Thymus (tissue), 11 donors: Measurements from ENCODE around the gene ZMYND15. TPM values are rescaled to one million over a fixed set of nuclear protein-coding genes. Genes with fewer than 3 reads are reported as not detected.

Experiments used
- DNase-seq, 9 donors: peaks; one replicate each; pipeline ENCODE4 v3.0.0-alpha.2; 2013; ENCODE audit warnings: low spot score in 9 of 9, low read depth in 6 of 9, missing footprints in 1 of 9
- H3K27ac ChIP-seq, 2 donors: one replicate each; pipeline ENCODE4 v1.5.1; 2013; ENCODE audit warnings: control low read depth in 1 of 2, low read depth in 1 of 2, low read length in 1 of 2, mild to moderate bottlenecking in 1 of 2, moderate library complexity in 1 of 2
- H3K27me3 ChIP-seq, 2 donors: one replicate each; pipeline ENCODE4 v1.5.1; 2013; ENCODE audit warnings: low read length in 1 of 2; ENCODE audit not compliant: control insufficient read depth in 2 of 2, insufficient read depth in 1 of 2
- H3K36me3 ChIP-seq, 2 donors: one replicate each; pipeline ENCODE4 v1.5.1; 2013; ENCODE audit warnings: low read length in 1 of 2, mild to moderate bottlenecking in 1 of 2, moderate library complexity in 1 of 2; ENCODE audit not compliant: control insufficient read depth in 2 of 2, insufficient read depth in 2 of 2
- H3K4me1 ChIP-seq, 2 donors: one replicate each; pipeline ENCODE4 v1.5.1; 2013; ENCODE audit warnings: low read length in 2 of 2; ENCODE audit not compliant: control insufficient read depth in 2 of 2, insufficient read depth in 2 of 2
- H3K4me3 ChIP-seq, 2 donors: one replicate each; pipeline ENCODE4 v1.5.1; 2013; ENCODE audit warnings: low read length in 2 of 2, control low read depth in 1 of 2, mild to moderate bottlenecking in 1 of 2
- H3K9me3 ChIP-seq, 2 donors: one replicate each; pipeline ENCODE4 v1.5.1; 2013; ENCODE audit warnings: low read length in 1 of 2, mild to moderate bottlenecking in 1 of 2; ENCODE audit not compliant: control insufficient read depth in 2 of 2, insufficient read depth in 1 of 2
- WGBS: extraction: QIAGEN DNeasy Blood & Tissue Kit; methylation state at CpG from one replicate; pipeline ENCODE4 v1.1.7; 2013; 5-methylcytosine and 5-hydroxymethylcytosine counted together
- polyA plus RNA-seq: library from polyadenylated mRNA; stranded (reverse); fragments of 200-250 nt; gene quantifications from one replicate; pipeline ENCODE4 v1.2.3, GENCODE V29; 2013
- total RNA-seq: library from RNA; stranded (reverse); fragments of 120-200 nt; gene quantifications from one replicate; pipeline ENCODE4 v1.2.4, GENCODE V29; 2013
- donor health status: healthy.

Gene ZMYND15
- total and polyA plus RNA-seq, 2 donors = 0.52 to 3.8 TPM

DNA sequence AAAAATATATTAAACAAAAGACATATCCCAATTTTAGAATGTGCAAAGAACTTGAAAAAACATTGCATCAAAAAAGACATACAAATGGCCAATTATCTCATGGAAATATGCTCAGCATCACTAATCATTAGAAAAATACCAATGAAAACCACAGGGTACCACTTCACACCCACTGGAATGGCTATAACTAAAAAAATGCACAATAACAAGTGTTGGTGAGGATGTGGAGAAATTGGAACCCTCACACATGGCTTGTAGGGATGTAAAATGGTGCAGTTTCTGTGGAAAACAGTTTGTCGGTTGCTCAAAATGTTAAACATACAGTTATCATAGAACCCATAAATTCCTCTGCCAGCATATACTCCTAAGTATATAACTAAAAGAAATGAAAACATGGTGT, 55.5 kb downstream of the ZMYND15 start:
- WGBS = 95% methylated on average over 1 of the region's 1 CpG
- no peak overlapping the region for H3K4me3 ChIP-seq
- peaks cover 9 to 17% of the 10 kb centered on the region in 2 donors for H3K4me1 ChIP-seq
- H3K27me3 ChIP-seq = peaks cover 16 to 31% of the 10 kb centered on the region in 2 donors
- peaks cover 17 to 18% of the 10 kb centered on the region in 2 donors for H3K36me3 ChIP-seq
- H3K27ac ChIP-seq = no peak overlapping the region
- H3K9me3 ChIP-seq = peaks cover 0 to 5% of the 10 kb centered on the region in 2 donors
- DNase-seq = no peak

Other genes starting within 250 kb of the ZMYND15 start
- gene SPNS2, start 241.0 kb upstream of the ZMYND15 start, total RNA-seq = 3.4 TPM
- gene SPNS2, start 241.0 kb upstream of the ZMYND15 start, polyA plus RNA-seq = 16.1 TPM
- gene MYBBP1A, start 184.4 kb upstream of the ZMYND15 start, total RNA-seq = 21.5 TPM
- 36.9 TPM for gene MYBBP1A, start 184.4 kb upstream of the ZMYND15 start, polyA plus RNA-seq
- 0.90 TPM for gene GGT6, start 179.3 kb upstream of the ZMYND15 start, total RNA-seq
- gene GGT6, start 179.3 kb upstream of the ZMYND15 start, polyA plus RNA-seq = 3.7 TPM
- gene SMTNL2, start 155.3 kb upstream of the ZMYND15 start, total RNA-seq = 0.57 TPM
- gene SMTNL2, start 155.3 kb upstream of the ZMYND15 start, polyA plus RNA-seq = 1.6 TPM
- 1.6 TPM for gene ALOX15, start 98.2 kb upstream of the ZMYND15 start, total RNA-seq
- gene ALOX15, start 98.2 kb upstream of the ZMYND15 start, polyA plus RNA-seq = 0.48 TPM
- gene PELP1, start 35.7 kb upstream of the ZMYND15 start, total RNA-seq = 7.7 TPM
- gene PELP1, start 35.7 kb upstream of the ZMYND15 start, polyA plus RNA-seq = 26.9 TPM
- gene ARRB2, start 29.2 kb upstream of the ZMYND15 start, total RNA-seq = 60.2 TPM
- gene ARRB2, start 29.2 kb upstream of the ZMYND15 start, polyA plus RNA-seq = 91.2 TPM
- 28.1 TPM for gene MED11, start 8.4 kb upstream of the ZMYND15 start, total RNA-seq
- 40.3 TPM for gene MED11, start 8.4 kb upstream of the ZMYND15 start, polyA plus RNA-seq
- 3.3 TPM for gene CXCL16, start 95 bp downstream of the ZMYND15 start, total RNA-seq
- 32.9 TPM for gene CXCL16, start 95 bp downstream of the ZMYND15 start, polyA plus RNA-seq
- not detected for gene TM4SF5, start 32.1 kb downstream of the ZMYND15 start, total RNA-seq
- 0.14 TPM for gene TM4SF5, start 32.1 kb downstream of the ZMYND15 start, polyA plus RNA-seq
- gene VMO1, start 46.5 kb downstream of the ZMYND15 start, total RNA-seq = 2.7 TPM
- 30.6 TPM for gene VMO1, start 46.5 kb downstream of the ZMYND15 start, polyA plus RNA-seq
- gene GLTPD2, start 49.1 kb downstream of the ZMYND15 start, total RNA-seq = 0.14 TPM
- 0.16 TPM for gene GLTPD2, start 49.1 kb downstream of the ZMYND15 start, polyA plus RNA-seq
- 183 TPM for gene PSMB6, start 56.3 kb downstream of the ZMYND15 start, total RNA-seq
- gene PSMB6, start 56.3 kb downstream of the ZMYND15 start, polyA plus RNA-seq = 122 TPM
- gene PLD2, start 67.3 kb downstream of the ZMYND15 start, total RNA-seq = 14.5 TPM
- gene PLD2, start 67.3 kb downstream of the ZMYND15 start, polyA plus RNA-seq = 30.7 TPM
- 10.2 TPM for gene MINK1, start 93.5 kb downstream of the ZMYND15 start, total RNA-seq
- gene MINK1, start 93.5 kb downstream of the ZMYND15 start, polyA plus RNA-seq = 83.8 TPM
- gene C17orf107, start 159.7 kb downstream of the ZMYND15 start, total RNA-seq = 0.57 TPM
- 1.2 TPM for gene C17orf107, start 159.7 kb downstream of the ZMYND15 start, polyA plus RNA-seq
- gene CHRNE, start 163.3 kb downstream of the ZMYND15 start, total RNA-seq = 0.24 TPM
- gene CHRNE, start 163.3 kb downstream of the ZMYND15 start, polyA plus RNA-seq = 1.9 TPM
- 0.14 TPM for gene GP1BA, start 192.4 kb downstream of the ZMYND15 start, total RNA-seq
- gene GP1BA, start 192.4 kb downstream of the ZMYND15 start, polyA plus RNA-seq = 0.09 TPM
- 46.7 TPM for gene SLC25A11, start 200.2 kb downstream of the ZMYND15 start, total RNA-seq
- gene SLC25A11, start 200.2 kb downstream of the ZMYND15 start, polyA plus RNA-seq = 30.9 TPM
- gene RNF167, start 200.4 kb downstream of the ZMYND15 start, total RNA-seq = 73.0 TPM
- gene RNF167, start 200.4 kb downstream of the ZMYND15 start, polyA plus RNA-seq = 189 TPM
- gene PFN1, start 208.7 kb downstream of the ZMYND15 start, total RNA-seq = 635 TPM
- gene PFN1, start 208.7 kb downstream of the ZMYND15 start, polyA plus RNA-seq = 727 TPM
- gene ENO3, start 211.3 kb downstream of the ZMYND15 start, total RNA-seq = 12.4 TPM
- gene ENO3, start 211.3 kb downstream of the ZMYND15 start, polyA plus RNA-seq = 25.7 TPM
- gene SPAG7, start 228.0 kb downstream of the ZMYND15 start, total RNA-seq = 60.9 TPM
- gene SPAG7, start 228.0 kb downstream of the ZMYND15 start, polyA plus RNA-seq = 98.8 TPM
- gene CAMTA2, start 247.8 kb downstream of the ZMYND15 start, total RNA-seq = 2.8 TPM
- 51.5 TPM for gene CAMTA2, start 247.8 kb downstream of the ZMYND15 start, polyA plus RNA-seq